ENCODE data around the gene HGF. TPM values are rescaled to one million over a fixed set of nuclear protein-coding genes. Genes with fewer than 3 reads are reported as not detected.

HGF gene
- total RNA-seq, 4 donors from 2014 or later = 1.2 to 2.2 (median 1.8) TPM

GRCh38 chr7:81788246-81788645 lies 18.4 kb upstream of the HGF start:
- DNase-seq = no peak
- Histone ChIP-seq H3K9me3 (no peaks in the 10 kb centered on the region), H3K27me3 (no peaks in the 10 kb centered on the region), H3K36me3 (no peaks in the 10 kb centered on the region), H3K4me1 (peaks cover 0 to 3% (median 0%) of the 10 kb centered on the region in 4 donors), H3K4me3 (no peak overlapping the region), H3K27ac (no peak overlapping the region)
- in situ Hi-C loops (cut with MboI; ENCODE audit: low pct_ligation_motif_present in 1 of 4, low pct_unique_long_range_greater_than_20kb in 1 of 4, low sequenced_read_pairs in 3 of 4) = no loop called here
- TF ChIP-seq, protein P1, sequence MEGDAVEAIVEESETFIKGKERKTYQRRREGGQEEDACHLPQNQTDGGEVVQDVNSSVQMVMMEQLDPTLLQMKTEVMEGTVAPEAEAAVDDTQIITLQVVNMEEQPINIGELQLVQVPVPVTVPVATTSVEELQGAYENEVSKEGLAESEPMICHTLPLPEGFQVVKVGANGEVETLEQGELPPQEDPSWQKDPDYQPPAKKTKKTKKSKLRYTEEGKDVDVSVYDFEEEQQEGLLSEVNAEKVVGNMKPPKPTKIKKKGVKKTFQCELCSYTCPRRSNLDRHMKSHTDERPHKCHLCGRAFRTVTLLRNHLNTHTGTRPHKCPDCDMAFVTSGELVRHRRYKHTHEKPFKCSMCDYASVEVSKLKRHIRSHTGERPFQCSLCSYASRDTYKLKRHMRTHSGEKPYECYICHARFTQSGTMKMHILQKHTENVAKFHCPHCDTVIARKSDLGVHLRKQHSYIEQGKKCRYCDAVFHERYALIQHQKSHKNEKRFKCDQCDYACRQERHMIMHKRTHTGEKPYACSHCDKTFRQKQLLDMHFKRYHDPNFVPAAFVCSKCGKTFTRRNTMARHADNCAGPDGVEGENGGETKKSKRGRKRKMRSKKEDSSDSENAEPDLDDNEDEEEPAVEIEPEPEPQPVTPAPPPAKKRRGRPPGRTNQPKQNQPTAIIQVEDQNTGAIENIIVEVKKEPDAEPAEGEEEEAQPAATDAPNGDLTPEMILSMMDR (IDR thresholded peaks at IDR 0.05) = no peak
- TF ChIP-seq POLR2AphosphoS5 (IDR thresholded peaks at IDR 0.05) = no peak
- TF ChIP-seq POLR2A (IDR thresholded peaks at IDR 0.05) = no peak
- no peak for TF ChIP-seq EP300 (IDR thresholded peaks at IDR 0.05; ENCODE audit: low read depth)
- 53 to 82% methylated on average over 5 to 8 of the region's 8 CpGs for WGBS, 2 donors (ENCODE audit: low coverage in 1 of 2)
- intact Hi-C loops (cut with DNase I; ENCODE audit: low total_unique reads) = no loop called here

GRCh38 chr7:81783818-81784217 lies 14.0 kb upstream of the HGF start:
- H3K27me3 ChIP-seq = no peaks in the 10 kb centered on the region
- TF ChIP-seq POLR2AphosphoS5 (IDR thresholded peaks at IDR 0.05) (no peak), EP300 (IDR thresholded peaks at IDR 0.05; ENCODE audit: low read depth) (no peak), POLR2A (IDR thresholded peaks at IDR 0.05) (no peak)
- TF ChIP-seq, protein P1 (IDR thresholded peaks at IDR 0.05) = no peak
- H3K27ac ChIP-seq = no peak overlapping the region
- H3K4me1 ChIP-seq = no peaks in the 10 kb centered on the region
- intact Hi-C loops (cut with DNase I; ENCODE audit: low total_unique reads) (no loop called here), in situ Hi-C loops (cut with MboI; ENCODE audit: low pct_ligation_motif_present in 1 of 4, low pct_unique_long_range_greater_than_20kb in 1 of 4, low sequenced_read_pairs in 3 of 4) (no loop called here)
- H3K4me3 ChIP-seq = no peak overlapping the region
- no peaks in the 10 kb centered on the region for H3K36me3 ChIP-seq
- DNase-seq = no peak
- no peaks in the 10 kb centered on the region for H3K9me3 ChIP-seq

DNA sequence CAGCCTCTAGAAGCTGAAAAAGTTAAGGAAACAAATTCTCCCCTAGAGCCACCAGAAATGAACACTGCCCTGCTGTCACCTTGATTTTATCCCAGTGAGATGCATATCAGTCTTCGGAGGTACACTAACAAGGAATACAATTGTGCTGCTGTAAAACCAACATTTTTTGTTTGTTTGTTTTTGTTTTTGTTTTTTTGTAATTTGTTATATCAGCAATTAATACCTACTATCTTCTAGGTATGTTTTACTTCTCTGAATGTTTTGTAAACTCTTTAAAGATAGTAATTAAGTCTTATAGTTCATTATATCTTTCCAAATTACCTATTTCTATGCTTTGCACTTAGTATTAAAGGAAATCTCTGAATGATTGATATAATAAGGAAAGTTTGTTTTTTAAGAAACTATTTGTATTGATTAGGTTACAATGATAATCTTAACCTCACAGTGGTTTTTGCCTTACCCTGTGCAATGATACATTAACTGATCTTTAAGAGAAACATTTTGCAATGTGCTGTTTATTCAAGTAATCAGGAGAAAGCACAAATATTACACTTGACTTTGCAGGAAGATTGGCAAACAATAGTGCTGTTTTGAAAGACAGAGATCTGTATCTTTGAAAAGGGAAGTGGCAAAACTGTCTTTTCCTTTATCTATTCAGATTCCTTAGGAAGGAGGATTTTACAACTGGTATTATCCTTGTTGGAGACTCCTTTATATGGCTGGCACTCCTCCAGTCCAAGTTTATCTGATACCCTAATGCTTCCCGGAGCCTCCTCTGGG lies 11.3 kb upstream of the HGF start:
- Histone ChIP-seq H3K27ac (no peak overlapping the region), H3K4me3 (no peak overlapping the region), H3K27me3 (no peaks in the 10 kb centered on the region), H3K36me3 (no peaks in the 10 kb centered on the region), H3K9me3 (no peaks in the 10 kb centered on the region), H3K4me1 (no peaks in the 10 kb centered on the region)
- WGBS, 2 donors (ENCODE audit: low coverage in 1 of 2) = 53 to 63% methylated on average over 2 of the region's 2 CpGs
- intact Hi-C loops (cut with DNase I; ENCODE audit: low total_unique reads) (no loop called here), in situ Hi-C loops (cut with MboI; ENCODE audit: low pct_ligation_motif_present in 1 of 4, low pct_unique_long_range_greater_than_20kb in 1 of 4, low sequenced_read_pairs in 3 of 4) (no loop called here)
- DNase-seq = no peak
- TF ChIP-seq, protein P1 (IDR thresholded peaks at IDR 0.05) = no peak
- TF ChIP-seq POLR2A (IDR thresholded peaks at IDR 0.05) = no peak

GRCh38 chr7:81779706-81780105 lies 9.9 kb upstream of the HGF start:
- in situ Hi-C loops (cut with MboI; ENCODE audit: low pct_ligation_motif_present in 1 of 4, low pct_unique_long_range_greater_than_20kb in 1 of 4, low sequenced_read_pairs in 3 of 4) = no loop called here
- no peaks in the 10 kb centered on the region for H3K4me1 ChIP-seq
- no peak overlapping the region for H3K27ac ChIP-seq
- no peaks in the 10 kb centered on the region for H3K27me3 ChIP-seq
- TF ChIP-seq POLR2A (IDR thresholded peaks at IDR 0.05) (no peak), POLR2AphosphoS5 (IDR thresholded peaks at IDR 0.05) (no peak), EP300 (IDR thresholded peaks at IDR 0.05; ENCODE audit: low read depth) (no peak)
- TF ChIP-seq, protein P1 (IDR thresholded peaks at IDR 0.05) = no peak
- intact Hi-C loops (cut with DNase I; ENCODE audit: low total_unique reads) = no loop called here
- WGBS, 2 donors (ENCODE audit: low coverage in 1 of 2) = 83 to 88% methylated on average over 4 of the region's 4 CpGs
- no peak overlapping the region for H3K4me3 ChIP-seq
- H3K9me3 ChIP-seq = no peaks in the 10 kb centered on the region
- H3K36me3 ChIP-seq = no peaks in the 10 kb centered on the region
- no peak for DNase-seq
